ENCODE measurements around the gene TMEM132E.

The TMEM132E gene

GRCh38 chr17:34569591-34569990, 9.8 kb upstream of the TMEM132E start:
- DNase-seq (ENCODE audit: low read depth, low spot score): no peak

GRCh38 chr17:34570506-34570905, 8.9 kb upstream of the TMEM132E start:
- DNase-seq (ENCODE audit: low read depth, low spot score): no peak

GRCh38 chr17:34571428-34572130, 7.8 kb upstream of the TMEM132E start:
- DNase-seq (ENCODE audit: low read depth, low spot score): no peak

- no peak for DNase-seq (ENCODE audit: low read depth, low spot score)
Measured at GRCh38 chr17:34572483-34572882, 6.9 kb upstream of the TMEM132E start.

GRCh38 chr17:34575182-34575581, 4.2 kb upstream of the TMEM132E start:
- DNase-seq (ENCODE audit: low read depth, low spot score): no peak

- no peak for DNase-seq (ENCODE audit: low read depth, low spot score)
Measured at GRCh38 chr17:34578016-34578415, 1.4 kb upstream of the TMEM132E start.

GRCh38 chr17:34578656-34579016, 746 bp upstream of the TMEM132E start:
- DNase-seq (ENCODE audit: low read depth, low spot score): no peak

GRCh38 chr17:34579979-34580684, 750 bp downstream of the TMEM132E start:
- no peak for DNase-seq (ENCODE audit: low read depth, low spot score)

- DNase-seq (ENCODE audit: low read depth, low spot score): no peak
Measured at GRCh38 chr17:34580685-34581445, 1.5 kb downstream of the TMEM132E start.

GRCh38 chr17:34581446-34582184, 2.2 kb downstream of the TMEM132E start:
- no peak for DNase-seq (ENCODE audit: low read depth, low spot score)

- no peak for DNase-seq (ENCODE audit: low read depth, low spot score)
Measured at GRCh38 chr17:34582185-34582900, 3.0 kb downstream of the TMEM132E start.

GRCh38 chr17:34582901-34583245, 3.5 kb downstream of the TMEM132E start:
- DNase-seq (ENCODE audit: low read depth, low spot score): no peak

- DNase-seq (ENCODE audit: low read depth, low spot score): no peak
Measured at GRCh38 chr17:34584805-34585416, 5.5 kb downstream of the TMEM132E start.

GRCh38 chr17:34586346-34586846, 7.0 kb downstream of the TMEM132E start:
- DNase-seq (ENCODE audit: low read depth, low spot score): no peak

- no peak for DNase-seq (ENCODE audit: low read depth, low spot score)
Measured at GRCh38 chr17:34588266-34588665, 8.9 kb downstream of the TMEM132E start.

- DNase-seq (ENCODE audit: low read depth, low spot score): no peak
Measured at GRCh38 chr17:34589120-34589965, 10.0 kb downstream of the TMEM132E start.

GRCh38 chr17:34592002-34592401, 12.6 kb downstream of the TMEM132E start:
- DNase-seq (ENCODE audit: low read depth, low spot score): no peak

- DNase-seq (ENCODE audit: low read depth, low spot score): no peak
Measured at GRCh38 chr17:34596920-34597319, 17.5 kb downstream of the TMEM132E start.

GRCh38 chr17:34598161-34598776, 18.9 kb downstream of the TMEM132E start:
- no peak for DNase-seq (ENCODE audit: low read depth, low spot score)

Measured in activated CD4-positive, CD25-positive, alpha-beta regulatory T cell treated with anti-CD3 and anti-CD28 coated beads, Interleukin-2, amount 50 U/mL, for 16 hours (primary cell).